Kidney (tissue), 14 donors: Measurements from ENCODE around the gene TACR2. TPM values are rescaled to one million over a fixed set of nuclear protein-coding genes. Genes with fewer than 3 reads are reported as not detected.
A peak's percentile ranks its signal among the peaks of the same experiment; 100 is the strongest.
"Not testable (repeated sequence)": the region's sequence is repeated elsewhere in the genome, so short reads cannot be mapped to it uniquely, and the experiment has no call there.

Experiments
- DNase-seq, 5 donors: peaks; one replicate each; pipeline ENCODE4 v3.0.0-alpha.2; 2013 to 2020
- FAIRE-seq: peaks from 2 replicates; lab custom pipeline; 2012; peaks lifted over from hg19 to GRCh38; lab: Jason Lieb, UNC
- H3K27ac ChIP-seq, 2 donors: one replicate each; pipeline ENCODE4 v1.7.0; 2013; ENCODE audit warnings: low read depth in 2 of 2, low read length in 2 of 2, inconsistent platforms in 1 of 2
- H3K27me3 ChIP-seq: one replicate; pipeline ENCODE4 v1.7.1; 2013; ENCODE audit warnings: low read length, inconsistent platforms; ENCODE audit not compliant: control insufficient read depth, insufficient read depth
- H3K36me3 ChIP-seq, 3 donors: one replicate each; pipeline versions ENCODE4 v1.7.0 to v1.7.1; 2013; ENCODE audit warnings: low read length in 3 of 3, control low read depth in 1 of 3, inconsistent platforms in 1 of 3; ENCODE audit not compliant: insufficient read depth in 3 of 3, control insufficient read depth in 2 of 3
- H3K4me1 ChIP-seq, 3 donors: one replicate each; pipeline versions ENCODE4 v1.7.0 to v1.7.1; 2013; ENCODE audit warnings: low read length in 3 of 3, inconsistent platforms in 1 of 3, low read depth in 1 of 3; ENCODE audit not compliant: control insufficient read depth in 2 of 3, insufficient read depth in 2 of 3
- H3K4me3 ChIP-seq, 3 donors: one replicate each; pipeline versions ENCODE4 v1.7.0 to v1.8.1; 2013; ENCODE audit warnings: low read length in 3 of 3, control low read depth in 1 of 3, inconsistent platforms in 1 of 3
- H3K9ac ChIP-seq, 3 donors: one replicate each; pipeline versions ENCODE4 v1.7.0 to v1.7.1; 2013; ENCODE audit warnings: low read length in 3 of 3, control low read depth in 1 of 3, inconsistent platforms in 1 of 3
- H3K9me3 ChIP-seq, 3 donors: one replicate each; pipeline versions ENCODE4 v1.7.0 to v1.7.1; 2013; ENCODE audit warnings: low read length in 3 of 3, control low read depth in 1 of 3, inconsistent platforms in 1 of 3; ENCODE audit not compliant: control insufficient read depth in 2 of 3, insufficient read depth in 1 of 3
- CTCF ChIP-seq: IDR thresholded peaks from 3 replicates; pipeline ENCODE4 v1.5.1; 2012; ENCODE audit warnings: mild to moderate bottlenecking, moderate library complexity, borderline replicate concordance; ENCODE audit not compliant: insufficient read depth; ENCODE audit errors: extremely low read depth
- intact Hi-C: fragments of 100-400 bp; cut with DNase I; formaldehyde crosslinking; loops from one replicate; pipeline ENCODE4 v1.11.1; 2022
- polyA plus RNA-seq: library from polyadenylated mRNA; stranded (reverse); fragments of 350-450 nt; fragmentation: Illumina TruSeq; extraction: RNeasy Lipid Tissue Mini Kit (QIAGEN cat#74804); gene quantifications from one replicate; pipeline ENCODE4 v1.2.3, GENCODE V29; 2014; ENCODE audit warnings: low read depth, low replicate concordance; ENCODE audit not compliant: insufficient read depth
- total RNA-seq: library from RNA; stranded (reverse); fragmentation: NEBNext Ultra II Directional; extraction: Animal tissue kit (Norgen Biotek cat#: 25700); gene quantifications from one replicate; pipeline ENCODE4 v1.2.1, GENCODE V29; 2021
- donor health status: control.
- donor health status: control.
- donor health status: control.
- donor health status: control.
- donor health status: control.
- donor health status: DM: yes; HTN: yes; CAD: no.
- donor health status: Normal renal cell carcinoma (clear cell type).

The TACR2 gene
- total and polyA plus RNA-seq, 2 donors from 2014 or later = 0.37 to 0.38 TPM

- DNase-seq (no peak), FAIRE-seq (no peak)
- TF ChIP-seq CTCF = no peak
- Histone ChIP-seq H3K36me3 (no peaks in the 10 kb centered on the region), H3K4me3 (peak overlapping the region in 1 of 3 donors; percentile 24), H3K9ac (no peak overlapping the region), H3K4me1 (peaks cover 0 to 9% (median 8%) of the 10 kb centered on the region in 3 donors), H3K9me3 (no peaks in the 10 kb centered on the region), H3K27ac (no peak overlapping the region), H3K27me3 (no peaks in the 10 kb centered on the region)
- intact Hi-C loops = no loop called here
Measured at GRCh38 chr10:69452676-69453415, 36.1 kb upstream of the TACR2 start.

GRCh38 chr10:69451784-69452251, 35.1 kb upstream of the TACR2 start:
- FAIRE-seq = no peak
- H3K27me3 ChIP-seq = no peaks in the 10 kb centered on the region
- intact Hi-C loops = no loop called here
- peaks cover 0 to 9% (median 8%) of the 10 kb centered on the region in 3 donors for H3K4me1 ChIP-seq
- peak overlapping the region; percentile 16 to 63 (median 57) for H3K4me3 ChIP-seq
- peak overlapping the region in 2 of 3 donors; percentile 46 to 67 for H3K9ac ChIP-seq
- H3K36me3 ChIP-seq = no peaks in the 10 kb centered on the region
- H3K27ac ChIP-seq = peak overlapping the region; percentile 6 to 86
- TF ChIP-seq CTCF = no peak
- peak; percentile 37 to 89 (median 45) for DNase-seq
- H3K9me3 ChIP-seq = no peaks in the 10 kb centered on the region

GRCh38 chr10:69451209-69451783, 34.6 kb upstream of the TACR2 start, which contains the start of gene TSPAN15:
Gene TSPAN15 (plus strand): TSS chr10:69451465. CDS start chr10:69451595, 130 bp downstream.
- peak; percentile 92 to 96 (median 93) for DNase-seq
- H3K27me3 ChIP-seq = no peaks in the 10 kb centered on the region
- no peaks in the 10 kb centered on the region for H3K36me3 ChIP-seq
- H3K9me3 ChIP-seq = no peaks in the 10 kb centered on the region
- intact Hi-C loops = no loop called here
- peak within 1 kb of the TSS; percentile 41 to 63 (median 57) for H3K4me3 ChIP-seq
- no peak for TF ChIP-seq CTCF
- H3K9ac ChIP-seq = peak within 1 kb of the TSS in 2 of 3 donors; percentile 46 to 67
- H3K27ac ChIP-seq = peak within 1 kb of the TSS; percentile 29 to 86
- H3K4me1 ChIP-seq = peaks cover 0 to 9% (median 8%) of the 10 kb centered on the region in 3 donors
- FAIRE-seq = no peak

GRCh38 chr10:69450395-69450794, 33.7 kb upstream of the TACR2 start:
- not testable (repeated sequence) for DNase-seq, FAIRE-seq

More at GRCh38 chr10:69450395-69450794, 33.7 kb upstream of the TACR2 start:
- H3K4me1 ChIP-seq, intact Hi-C loops, H3K9me3 ChIP-seq, H3K27me3 ChIP-seq, H3K36me3 ChIP-seq: not testable (repeated sequence)
- Histone ChIP-seq H3K27ac (peak overlapping the region in 1 of 2 donors; percentile 29), H3K9ac (peak overlapping the region in 1 of 3 donors; percentile 10), H3K4me3 (peak overlapping the region in 1 of 3 donors; percentile 63)
